Hindlimb muscle (tissue), 1 donor: ENCODE results near the gene COL4A2. TPM values are rescaled to one million over a fixed set of nuclear protein-coding genes. Genes with fewer than 3 reads are reported as not detected.

Experiments used
- DNase-seq: peaks from one replicate; pipeline ENCODE4 v3.0.0-alpha.2; 2013
- polyA plus RNA-seq: library from polyadenylated mRNA; unstranded; fragments of 120-200 nt; gene quantifications from one replicate; pipeline ENCODE4 v1.2.1, GENCODE V29; 2013; ENCODE audit not compliant: insufficient read length

COL4A2 gene
- polyA plus RNA-seq = 562 TPM

GRCh38 chr13:110306960-110307766 lies at the start of gene COL4A2, which contains the start of gene COL4A1:
Gene COL4A2, plus strand, starts transcription at chr13:110307284. Its CDS starts 620 bp downstream, at chr13:110307904.
Gene COL4A1, minus strand, starts transcription at chr13:110307157. Its CDS starts 130 bp downstream, at chr13:110307027.
- DNase-seq = peak; percentile 84

DNA sequence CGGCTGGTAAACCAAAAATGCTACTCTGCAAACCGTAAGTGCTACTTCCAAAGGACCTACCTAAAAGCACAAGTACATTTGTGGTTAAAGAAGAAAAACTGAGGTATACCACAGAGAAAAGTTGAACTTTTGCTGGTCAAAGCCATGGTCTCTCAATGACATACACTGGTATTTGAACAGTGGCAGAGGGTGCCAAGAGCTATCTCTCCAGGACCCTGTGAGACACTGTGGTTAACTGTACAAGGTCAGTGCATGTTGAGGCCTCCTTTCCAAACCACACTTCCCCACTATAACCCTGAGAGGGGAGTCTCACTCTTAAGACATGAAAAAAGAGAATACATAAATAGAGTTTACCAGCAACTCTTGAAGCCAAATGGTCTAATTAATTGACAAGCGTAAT lies 49.7 kb upstream of the COL4A2 start:
- no peak for DNase-seq

GRCh38 chr13:110258876-110259631 lies 48.0 kb upstream of the COL4A2 start:
- no peak for DNase-seq

GRCh38 chr13:110259651-110260050 lies 47.4 kb upstream of the COL4A2 start:
- no peak for DNase-seq

GRCh38 chr13:110261166-110262081 lies 45.7 kb upstream of the COL4A2 start:
- DNase-seq = no peak

DNA sequence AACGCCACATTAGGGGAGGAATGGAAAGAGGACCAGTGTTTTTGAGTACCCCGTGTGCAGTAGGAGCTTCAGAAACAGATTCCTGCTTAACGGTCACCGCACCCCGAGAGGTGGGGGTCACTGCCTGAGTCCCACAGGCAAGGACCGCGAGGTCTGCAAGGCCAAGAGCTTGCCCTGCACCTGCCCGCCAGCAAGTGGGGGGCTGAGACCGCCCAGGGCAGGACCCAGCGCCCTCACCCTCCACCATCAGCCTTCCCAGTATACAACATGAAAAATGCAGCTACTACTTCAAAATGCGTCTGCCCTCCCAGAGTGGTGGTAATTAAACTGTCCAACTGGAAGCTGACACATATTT lies 45.0 kb upstream of the COL4A2 start:
- no peak for DNase-seq

- DNase-seq = no peak
Measured at GRCh38 chr13:110262508-110263291, 44.4 kb upstream of the COL4A2 start.

GRCh38 chr13:110263404-110263803 lies 43.7 kb upstream of the COL4A2 start:
- no peak for DNase-seq

DNA sequence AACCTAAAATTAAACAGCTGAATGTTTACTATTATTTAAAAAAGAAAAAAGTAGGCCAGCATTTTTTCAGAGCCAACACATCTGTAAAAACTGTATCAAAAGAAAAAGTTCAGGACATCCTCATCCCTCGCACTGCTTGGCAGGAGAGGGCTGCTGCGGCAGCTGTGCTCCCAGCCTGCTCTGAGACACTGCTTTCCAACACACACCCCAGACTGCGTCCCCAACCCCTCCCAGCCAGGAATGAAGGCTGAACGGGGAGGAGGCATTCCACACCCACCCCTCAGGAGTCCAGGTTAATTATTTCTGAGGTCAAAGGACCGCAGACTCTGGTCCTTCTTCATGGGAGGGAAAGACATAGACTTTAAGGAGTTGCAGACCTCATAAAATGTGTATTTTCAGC lies 43.2 kb upstream of the COL4A2 start:
- DNase-seq = peak; percentile 77

DNA sequence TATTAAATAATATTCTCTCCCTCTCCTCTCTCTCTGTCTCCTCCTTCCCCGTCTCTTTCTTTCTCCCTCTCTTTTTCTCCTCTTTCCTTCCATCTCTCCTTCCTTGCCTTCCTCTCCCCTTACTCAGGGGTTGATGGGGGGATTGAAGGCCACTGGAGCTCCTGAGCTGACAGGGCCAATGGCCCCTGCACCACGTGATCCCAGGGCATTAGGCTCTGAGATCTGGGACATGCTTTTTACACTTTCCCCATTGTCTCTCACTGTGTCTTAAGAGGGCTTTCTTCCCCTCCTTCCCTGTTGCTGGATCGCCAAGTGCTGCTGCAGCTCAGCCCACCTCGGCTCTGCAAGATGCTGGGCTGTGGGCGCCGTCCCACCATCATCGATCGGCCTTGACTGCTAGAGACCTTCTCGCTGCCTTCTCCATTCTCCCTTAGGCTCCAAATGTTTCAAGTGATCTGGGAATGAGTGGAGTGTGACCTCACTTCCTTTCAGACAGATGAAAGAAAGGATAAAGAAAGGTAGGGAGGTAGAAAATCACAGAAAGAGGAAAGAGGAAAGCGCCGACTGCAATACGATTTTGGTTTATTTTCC lies 42.3 kb upstream of the COL4A2 start:
- DNase-seq = no peak

DNA sequence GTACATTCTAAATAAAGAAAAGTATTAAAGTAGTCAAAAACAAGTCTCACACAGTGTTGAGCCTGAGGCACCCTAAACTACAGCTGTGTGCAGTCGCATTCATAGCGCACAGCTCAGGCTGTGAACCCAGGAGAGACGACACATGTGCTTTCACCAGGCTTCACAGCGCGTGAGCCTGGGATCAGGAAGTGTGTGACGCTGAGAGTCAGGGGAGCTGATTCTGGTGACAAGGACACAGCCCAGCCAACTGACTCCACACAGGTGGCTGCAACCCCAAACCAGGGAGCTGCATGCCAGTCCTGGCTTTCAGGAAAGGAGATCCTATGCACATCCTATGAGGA lies 41.8 kb upstream of the COL4A2 start:
- DNase-seq = no peak

DNA sequence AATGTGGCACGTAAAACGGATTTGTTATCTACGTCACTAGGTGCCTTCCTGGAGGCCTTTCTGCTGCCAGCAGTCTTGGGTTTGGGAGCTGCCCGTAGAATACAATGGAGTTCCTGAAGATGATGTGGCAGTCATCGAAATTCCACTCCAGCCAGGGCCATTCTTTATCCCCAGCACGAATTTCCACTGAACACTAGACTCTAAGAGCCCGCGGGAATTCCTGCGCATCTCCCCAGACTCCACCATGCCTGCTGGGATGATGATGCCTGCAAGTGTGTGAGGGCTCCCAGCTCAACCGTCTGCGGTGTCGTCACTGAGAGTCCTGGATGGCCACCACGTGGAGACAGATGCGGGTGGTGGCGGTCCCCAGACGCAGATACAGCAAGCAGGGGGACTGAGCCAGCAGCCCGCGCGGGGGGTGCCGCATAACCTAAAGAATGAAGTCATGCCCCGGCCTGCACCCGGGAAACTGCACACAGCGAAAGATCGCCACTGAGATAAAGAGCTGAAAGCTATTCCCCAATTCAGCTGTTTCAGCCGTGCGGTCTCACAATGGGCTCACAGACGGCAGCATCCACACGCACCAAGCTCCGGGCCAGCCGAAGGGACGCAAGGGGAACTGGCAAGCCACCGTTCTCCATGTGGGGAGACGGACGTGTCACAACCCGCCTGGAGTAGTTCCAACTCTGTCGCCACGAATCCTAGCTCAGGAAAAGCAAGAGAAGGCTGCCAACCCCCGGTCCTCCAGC lies 41.2 kb upstream of the COL4A2 start:
- DNase-seq = no peak

DNA sequence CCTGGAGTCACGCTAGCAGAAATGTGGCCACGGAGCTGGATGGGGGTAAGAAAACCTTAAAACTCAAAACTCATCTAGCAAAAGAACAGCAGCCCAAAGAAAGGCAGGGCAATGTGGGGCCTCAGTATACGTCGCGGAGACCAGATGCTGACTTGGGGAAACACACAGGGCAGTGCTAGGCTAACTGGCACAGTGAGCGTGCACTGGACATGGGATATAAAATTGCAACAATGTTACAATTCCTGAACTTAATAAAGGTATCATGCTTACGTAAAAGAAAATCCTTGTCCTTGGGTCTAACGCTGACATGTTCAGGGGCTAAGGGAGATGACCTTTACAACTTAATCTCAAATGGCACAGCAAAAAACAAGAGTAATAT lies 40.7 kb upstream of the COL4A2 start:
- DNase-seq = no peak

DNA sequence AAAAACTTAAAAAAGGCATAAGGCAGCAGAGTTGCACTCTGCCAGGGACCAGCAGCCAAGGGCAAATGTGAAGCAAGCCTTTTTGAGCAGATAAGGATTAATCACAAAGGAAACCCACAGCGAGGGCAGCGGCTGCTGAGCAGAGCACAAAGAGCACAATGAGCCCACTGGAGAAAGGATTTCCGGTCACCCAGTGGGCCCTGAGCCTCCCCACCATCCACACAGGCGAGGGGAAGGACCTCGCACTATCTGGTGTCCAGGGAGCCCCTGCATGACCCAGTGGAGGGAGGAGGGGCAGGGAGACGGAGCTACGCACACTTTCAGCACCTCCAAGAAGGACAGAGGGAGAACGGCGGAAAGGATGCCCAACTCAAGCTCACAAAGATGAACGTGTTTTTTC lies 40.1 kb upstream of the COL4A2 start:
- no peak for DNase-seq

- no peak for DNase-seq
Measured at GRCh38 chr13:110268061-110268460, 39.0 kb upstream of the COL4A2 start.

DNA sequence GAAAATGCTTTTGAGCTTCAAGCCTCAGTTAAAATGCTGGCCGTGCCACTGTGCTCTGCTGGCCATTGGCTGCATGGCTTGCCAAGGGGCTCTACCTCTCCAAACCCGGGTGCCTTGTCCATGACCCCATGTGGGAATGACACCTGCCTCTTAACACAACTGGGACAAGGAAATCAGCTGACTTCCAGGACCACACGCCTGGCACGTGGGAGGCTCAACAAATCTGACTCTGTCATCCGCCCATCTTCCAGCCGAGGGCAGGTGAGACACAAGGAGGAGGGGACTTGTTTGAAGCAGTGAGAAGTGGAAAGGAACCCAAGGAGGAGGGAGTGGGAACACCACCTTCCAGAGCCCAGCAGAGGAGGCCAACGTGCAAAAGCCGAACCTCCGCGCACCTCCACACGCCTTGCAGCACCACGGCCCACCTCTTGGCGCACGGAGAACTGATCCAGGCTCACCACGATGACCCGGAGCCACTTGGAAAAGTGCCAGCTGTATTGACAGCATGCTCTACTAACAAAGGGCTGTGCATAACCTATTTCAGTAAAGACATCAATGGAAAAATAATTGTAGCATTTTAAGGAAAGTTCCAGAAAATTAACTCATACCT lies 38.4 kb upstream of the COL4A2 start:
- DNase-seq = no peak

DNA sequence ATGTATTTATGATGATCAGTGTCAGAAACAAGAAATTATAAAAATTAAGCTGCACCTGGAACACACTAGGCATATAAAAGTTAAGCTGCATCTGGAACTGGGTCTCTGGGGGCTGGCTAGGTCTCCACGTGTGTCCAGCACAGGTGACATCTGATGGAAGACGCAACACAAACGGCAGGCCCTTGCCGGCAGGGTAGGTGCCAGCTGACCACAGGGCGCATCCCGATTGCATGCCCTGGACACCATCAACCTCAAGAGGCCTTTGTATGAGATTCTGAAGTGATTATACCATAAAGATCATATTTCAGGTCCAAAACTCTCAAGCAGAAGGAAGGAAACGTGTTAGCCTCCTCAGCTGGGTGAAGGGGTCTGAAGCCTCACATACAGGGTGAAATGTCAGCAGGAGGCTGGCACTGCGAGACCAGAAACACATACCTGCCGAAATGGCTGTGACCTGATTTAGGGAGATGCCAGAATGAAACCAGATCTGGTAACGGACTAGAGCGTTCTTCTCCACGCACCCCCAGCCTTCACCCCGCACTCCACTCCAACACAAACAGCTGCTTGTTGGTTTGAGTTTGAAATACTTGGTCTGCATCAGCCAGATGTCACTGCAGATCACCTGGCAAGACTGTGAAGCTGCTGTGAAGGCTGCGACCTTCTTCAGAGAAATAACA lies 37.4 kb upstream of the COL4A2 start:
- no peak for DNase-seq

DNA sequence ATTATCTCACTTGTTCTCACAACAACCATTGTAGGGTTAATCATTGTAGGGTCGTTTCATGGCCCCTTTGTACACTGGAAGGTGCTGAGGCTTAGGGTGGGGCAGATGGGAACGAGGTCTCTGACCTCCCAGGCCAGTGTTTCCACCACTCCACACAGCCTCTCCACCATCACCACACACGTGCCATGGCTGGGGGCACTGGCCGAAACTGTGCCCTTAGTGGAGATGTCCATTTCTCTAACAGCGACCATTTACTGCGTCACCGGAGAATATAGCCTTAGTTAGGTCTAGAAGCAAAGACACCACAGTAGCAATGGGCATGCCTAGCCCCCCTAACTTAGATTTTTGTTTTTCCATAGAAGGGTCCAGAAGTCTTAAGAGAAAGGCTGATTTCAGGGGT lies 36.6 kb upstream of the COL4A2 start:
- DNase-seq = no peak

DNA sequence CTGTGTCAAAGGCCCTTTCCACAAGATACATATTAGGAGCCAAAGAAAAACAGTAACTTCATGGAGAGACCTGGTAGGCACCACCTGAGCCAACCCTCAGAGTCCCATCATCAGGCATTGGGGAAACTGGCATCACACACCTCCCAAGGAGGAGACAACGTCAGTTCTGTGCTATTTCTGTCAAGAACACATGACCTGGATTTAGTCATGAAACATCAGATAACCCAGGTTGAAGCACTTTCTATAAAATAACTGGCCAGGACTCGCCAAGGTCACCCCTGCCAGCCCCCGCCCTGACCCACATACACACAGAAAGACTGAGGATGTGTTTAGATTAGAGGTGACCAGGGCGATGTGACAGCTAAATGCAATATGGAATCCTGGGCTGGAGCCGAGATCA lies 35.8 kb upstream of the COL4A2 start:
- no peak for DNase-seq

DNA sequence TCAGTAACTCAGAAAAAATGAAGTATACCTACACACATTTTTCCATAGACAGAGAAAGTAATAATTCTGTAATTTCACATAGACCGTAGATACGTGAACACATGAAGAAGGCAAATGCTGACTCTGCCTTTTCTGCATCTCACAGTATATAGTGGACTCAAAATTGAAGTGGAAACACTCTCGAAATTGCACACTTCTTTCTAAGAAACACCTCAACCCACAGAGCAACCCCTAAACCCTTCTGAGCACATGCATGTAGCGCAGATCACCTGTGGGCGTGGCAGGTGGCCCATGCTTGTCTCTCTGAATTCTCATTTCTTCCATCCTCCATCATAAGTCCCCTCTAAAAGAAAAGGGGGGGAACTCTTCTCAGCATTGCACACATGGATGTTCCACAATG lies 34.9 kb upstream of the COL4A2 start:
- no peak for DNase-seq
